ENCODE measurements around the gene CFAP299.
"Not testable (repeated sequence)": the region's sequence is repeated elsewhere in the genome, so short reads cannot be mapped to it uniquely, and the experiment has no call there.

The CFAP299 gene

DNA sequence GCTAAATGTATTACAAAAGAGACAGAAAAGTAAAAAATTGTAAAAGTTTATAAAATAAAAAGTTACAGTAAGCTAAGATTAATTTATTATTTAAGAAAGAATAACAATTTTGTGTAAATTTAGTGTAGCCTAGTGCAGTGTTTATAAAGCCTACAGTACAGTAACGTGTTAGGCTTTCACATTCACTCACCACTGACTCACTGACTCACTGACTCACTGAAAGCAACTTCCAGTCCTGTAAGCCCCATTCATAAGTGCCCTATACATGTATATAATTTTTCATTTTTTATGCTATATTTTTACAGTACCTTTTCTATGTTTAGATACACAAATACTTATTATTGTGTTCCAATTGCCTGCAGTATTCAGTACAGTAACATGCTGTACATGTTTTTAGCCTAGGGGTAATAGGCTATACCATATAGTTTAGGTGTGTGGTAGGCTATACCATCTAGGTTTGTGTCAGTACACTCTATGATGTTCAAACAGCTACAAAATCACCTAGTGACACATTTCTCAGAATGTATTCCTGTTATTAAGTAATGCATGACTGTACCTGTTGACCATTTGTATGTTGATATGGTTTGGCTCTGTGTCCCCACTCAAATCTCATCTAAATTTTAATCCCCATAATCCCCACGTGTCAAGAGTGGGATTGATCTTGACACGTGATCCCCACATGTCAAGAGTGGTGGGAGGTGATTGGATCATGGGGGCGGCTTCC is 57.9 kb downstream of the CFAP299 start:
- DNase-seq = no peak

DNA sequence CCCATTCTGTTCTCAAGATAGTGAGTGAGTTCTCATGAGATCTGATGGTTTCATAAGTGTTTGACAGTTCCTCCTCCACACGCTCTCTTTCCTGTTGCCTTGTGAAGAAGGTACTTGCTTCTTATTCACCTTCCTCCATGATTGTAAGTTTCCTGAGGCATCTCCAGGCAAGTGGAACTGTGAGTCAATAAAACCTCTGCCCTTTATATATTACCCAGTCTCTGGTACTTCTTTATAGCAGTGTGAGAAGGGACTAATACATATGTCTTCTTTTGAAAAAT is 58.4 kb downstream of the CFAP299 start:
- no peak for DNase-seq

DNA sequence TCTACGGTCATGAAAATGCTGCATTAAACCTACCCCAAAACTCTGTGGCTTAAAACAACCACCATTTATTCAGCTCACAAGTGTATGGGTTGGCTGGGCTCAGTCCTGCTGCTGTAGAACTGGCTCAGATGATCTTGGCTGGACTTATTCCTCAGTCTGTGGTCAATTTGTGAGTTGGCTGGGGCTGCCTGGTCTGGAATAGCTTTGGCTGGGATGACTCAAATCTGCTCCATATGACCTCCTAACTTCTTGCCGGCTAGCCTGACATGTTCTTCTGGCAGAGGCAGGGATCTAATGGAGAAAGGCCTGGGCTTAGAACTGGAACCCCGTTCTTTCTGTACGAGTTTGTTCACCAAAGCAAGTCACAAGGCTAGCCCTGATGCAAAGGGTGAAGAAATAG is 71.7 kb downstream of the CFAP299 start:
- no peak for DNase-seq

DNA sequence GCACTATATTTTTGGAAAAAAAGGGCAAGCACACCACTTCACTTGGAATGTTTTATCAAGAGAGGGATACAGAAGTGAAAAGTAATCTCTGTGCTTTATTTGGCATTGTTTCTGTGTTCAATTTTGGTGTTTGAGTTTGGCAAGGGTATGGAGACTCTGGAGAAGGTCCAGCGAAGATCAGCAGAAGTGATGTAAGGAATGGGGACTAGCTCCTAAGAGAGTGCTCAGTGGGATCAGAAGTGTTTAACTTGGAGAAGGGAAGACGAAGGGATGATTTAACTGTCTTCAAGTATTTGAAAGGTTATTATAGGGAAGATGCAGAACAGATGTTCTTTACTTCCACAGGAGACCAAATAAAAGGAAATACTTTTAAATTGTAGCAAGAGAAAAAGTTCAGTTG is 74.3 kb downstream of the CFAP299 start:
- no peak for DNase-seq

DNA sequence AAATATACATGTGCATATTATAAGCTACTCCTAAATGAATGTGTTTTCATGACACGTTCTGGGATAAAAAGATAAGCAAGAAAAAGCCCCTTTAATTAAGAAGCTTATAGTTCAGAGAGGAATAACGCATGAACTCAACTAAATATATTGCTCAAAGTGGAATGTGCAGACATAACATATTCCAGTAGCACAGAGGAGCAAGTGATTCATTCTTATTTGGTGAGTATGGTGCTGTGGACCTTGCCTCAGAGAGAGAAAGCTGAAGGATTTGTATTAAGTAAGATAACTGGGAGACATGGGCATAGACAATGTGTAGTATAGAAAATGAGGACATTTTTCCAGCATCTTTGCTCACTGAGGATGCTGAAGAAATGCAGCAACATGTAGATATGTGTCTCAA is 76.8 kb downstream of the CFAP299 start:
- no peak for DNase-seq

DNA sequence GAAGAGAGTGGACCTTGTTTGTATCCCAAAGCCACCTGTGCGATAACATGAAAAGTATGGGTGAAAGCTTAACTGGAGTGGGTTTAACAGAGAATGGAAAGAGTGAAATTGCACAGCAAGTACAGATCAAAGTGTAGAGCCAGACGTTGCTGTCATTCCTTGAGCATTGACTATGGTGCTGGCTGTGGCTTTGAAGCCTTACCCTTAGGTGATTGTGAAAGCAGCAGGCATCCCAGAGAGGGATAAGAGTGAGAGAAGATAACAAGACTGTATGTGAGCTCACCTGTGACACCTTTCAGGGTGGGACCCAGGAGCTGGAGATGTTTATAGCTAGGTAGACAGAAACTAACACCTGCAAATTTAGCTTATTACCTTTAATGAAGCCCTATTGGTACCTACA is 77.6 kb downstream of the CFAP299 start:
- DNase-seq = no peak

DNA sequence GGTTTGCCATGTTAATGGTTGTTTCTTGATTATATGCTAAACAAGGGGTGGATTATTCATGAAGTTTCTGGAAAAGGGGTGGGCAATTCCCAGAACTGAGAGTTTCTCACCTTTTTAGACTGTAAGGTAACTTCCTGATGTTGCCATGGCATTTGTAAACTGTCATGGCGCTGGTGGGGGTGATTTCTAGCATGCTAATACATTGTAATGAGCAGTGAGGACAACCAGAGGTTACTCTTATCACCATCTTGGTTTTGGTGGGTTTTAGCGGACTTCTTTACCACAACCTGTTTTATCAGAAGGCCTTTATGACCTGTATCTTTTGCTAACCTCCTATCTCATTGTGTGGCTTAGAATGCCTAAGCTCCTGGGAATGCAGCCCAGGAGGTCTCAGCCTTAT is 81.5 kb downstream of the CFAP299 start:
- no peak for DNase-seq

DNA sequence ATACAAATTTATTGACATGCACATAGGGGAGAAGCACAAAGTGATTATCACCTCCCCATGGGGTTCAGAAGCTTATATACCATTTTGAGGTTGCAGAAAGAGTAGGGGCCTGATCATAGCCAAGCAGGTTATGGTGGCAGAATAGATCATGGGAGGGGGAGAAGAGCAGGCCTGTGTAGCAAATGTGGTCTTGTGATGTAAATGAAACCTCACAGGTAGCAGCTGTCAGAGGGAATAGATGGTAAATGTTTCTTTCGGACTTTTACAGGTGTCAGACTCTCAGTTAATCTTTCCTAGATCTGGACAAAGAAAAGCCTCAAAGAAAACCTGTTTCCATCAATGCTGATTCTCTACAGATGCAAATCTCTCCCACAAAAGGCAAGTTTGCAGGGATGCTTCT is 84.4 kb downstream of the CFAP299 start:
- DNase-seq = no peak

DNA sequence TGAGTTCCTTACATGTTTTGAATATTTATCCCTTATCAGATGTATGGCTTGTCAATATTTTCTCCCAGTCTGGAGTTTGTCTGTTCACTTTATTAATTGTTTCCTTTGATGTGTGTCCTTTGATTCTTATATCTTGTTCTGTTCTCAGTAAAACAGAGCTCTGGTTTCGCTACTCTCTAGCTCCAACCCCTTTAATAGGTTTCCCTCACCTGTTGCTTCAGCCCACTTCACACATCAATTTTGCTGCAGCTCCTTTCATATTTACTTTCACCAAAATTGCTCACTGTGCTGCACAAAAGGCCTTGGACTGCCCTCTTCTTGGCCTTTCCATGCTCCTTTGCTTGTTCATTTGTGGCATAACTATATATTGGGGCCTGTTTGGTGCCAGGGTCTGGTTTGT is 85.1 kb downstream of the CFAP299 start:
- no peak for DNase-seq

DNA sequence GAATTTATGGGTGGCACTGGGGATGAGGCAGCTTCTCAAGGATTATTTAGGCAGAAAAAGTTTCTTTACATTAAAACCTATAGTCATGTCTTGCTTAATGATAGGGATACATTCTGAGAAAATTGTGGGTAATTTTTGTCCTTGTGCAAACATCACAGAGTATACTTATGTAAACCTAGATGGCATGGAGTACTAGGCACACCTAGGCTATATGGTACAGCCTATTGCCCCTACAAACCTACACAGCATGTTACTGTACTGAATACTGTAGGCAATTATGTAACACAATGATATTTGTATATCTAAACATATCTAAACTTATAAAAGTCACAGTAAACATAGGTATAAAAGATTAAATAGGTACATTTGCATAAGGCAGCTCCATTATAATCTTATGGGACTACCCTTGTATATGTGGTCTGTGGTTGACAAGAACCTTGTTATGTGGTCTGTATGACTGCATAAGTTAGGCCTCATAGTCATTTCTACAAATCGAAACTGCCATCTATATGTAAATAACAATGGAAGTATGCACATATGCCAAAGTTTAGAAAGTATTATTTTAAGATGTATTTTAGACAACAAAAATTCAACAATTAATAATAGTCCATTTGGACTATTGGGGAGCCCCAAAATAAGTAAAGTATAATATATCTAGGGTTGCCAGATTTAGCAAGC is 87.3 kb downstream of the CFAP299 start:
- no peak for DNase-seq

DNA sequence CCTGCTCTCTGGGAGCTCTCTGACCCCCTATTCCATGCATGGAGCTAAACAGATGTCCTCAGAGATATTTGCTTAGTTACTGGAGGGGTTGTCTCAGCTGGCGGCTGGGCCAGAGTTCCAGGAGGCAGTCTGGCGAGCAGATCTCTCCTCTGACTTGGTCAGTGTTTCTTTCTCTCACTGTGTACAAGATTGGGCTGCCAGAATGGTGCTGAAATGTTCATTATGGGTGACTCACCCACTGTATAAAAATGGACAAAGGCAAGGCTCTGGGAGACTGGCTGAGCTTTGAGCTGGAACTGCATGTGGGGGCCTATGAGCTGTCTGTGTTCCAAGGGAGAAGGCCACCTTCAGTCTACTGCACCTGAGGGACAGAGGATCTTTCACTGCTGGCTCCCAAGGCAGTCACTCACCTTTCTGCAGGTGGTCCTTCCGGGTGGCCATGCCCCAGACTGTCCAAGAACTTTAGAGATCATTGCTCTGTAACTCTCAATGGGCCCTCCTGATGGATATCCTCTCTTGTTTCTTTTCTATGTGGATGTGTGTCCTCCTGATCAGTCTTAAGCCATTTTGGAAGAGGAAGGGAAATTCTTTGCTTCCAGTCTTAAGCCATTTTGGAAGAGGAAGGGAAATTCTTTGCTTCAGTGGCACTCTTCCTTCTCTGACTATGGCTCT is 88.2 kb downstream of the CFAP299 start:
- DNase-seq = no peak

DNA sequence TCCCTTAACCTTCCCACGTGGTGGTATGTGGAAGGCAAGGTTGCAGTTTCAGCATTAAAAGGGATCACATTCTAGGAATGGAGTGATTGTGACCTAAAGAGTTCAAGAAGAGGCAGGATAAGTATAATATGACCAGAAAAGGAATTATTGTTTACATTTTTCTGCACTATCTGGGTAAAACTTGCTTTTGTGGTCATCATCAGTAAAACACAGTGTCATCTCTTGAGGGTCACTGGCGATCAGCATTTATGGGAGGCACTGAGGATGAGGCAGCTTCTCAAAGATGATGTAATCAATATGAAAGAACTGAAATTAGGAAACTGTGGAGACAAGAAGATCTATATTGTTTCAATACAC is 88.7 kb downstream of the CFAP299 start:
- no peak for DNase-seq

DNA sequence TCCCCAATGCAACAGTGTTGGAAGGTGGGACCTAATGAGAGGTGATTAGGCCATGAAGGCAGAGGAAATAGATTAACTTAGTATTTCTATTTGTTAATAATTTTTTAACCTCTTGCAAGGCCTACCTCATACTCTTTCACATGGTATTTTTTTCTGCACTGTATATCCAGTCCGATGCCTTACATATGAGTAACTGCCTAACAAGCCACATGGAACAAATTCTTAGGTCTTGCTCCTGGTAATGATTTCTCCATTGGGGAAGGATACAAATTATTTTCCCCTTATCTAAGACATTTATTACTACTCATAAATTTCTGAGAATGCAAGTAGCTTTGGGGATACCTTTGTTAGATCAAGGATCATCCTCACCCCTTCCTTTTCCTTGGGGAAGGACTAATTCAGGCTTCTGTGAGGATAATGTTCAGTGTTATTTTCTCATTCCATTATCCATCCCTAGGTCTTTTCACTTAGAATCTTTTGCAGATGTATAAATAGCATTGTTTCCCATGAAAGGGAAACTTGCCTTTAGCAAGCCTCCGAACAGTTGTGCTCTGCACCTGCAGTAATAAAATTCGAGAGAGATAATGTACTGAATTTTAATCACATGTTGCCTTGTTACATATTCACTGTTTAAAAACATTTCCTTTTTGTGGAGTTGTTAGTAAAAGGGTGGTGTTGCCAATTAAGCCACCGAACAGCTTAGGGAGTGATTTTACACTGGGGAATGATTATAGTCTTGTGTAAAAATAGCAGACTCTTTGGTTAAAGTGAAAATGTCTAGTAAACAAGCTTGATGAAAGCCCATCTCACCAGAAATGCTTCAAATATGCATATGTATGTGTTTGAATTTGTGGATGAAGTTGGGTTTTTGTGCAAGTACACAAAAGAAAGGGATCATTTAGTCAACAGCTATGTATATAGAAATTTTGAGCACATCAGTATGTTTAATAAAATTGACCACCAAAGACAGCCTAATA is 89.9 kb downstream of the CFAP299 start:
- DNase-seq = no peak

DNA sequence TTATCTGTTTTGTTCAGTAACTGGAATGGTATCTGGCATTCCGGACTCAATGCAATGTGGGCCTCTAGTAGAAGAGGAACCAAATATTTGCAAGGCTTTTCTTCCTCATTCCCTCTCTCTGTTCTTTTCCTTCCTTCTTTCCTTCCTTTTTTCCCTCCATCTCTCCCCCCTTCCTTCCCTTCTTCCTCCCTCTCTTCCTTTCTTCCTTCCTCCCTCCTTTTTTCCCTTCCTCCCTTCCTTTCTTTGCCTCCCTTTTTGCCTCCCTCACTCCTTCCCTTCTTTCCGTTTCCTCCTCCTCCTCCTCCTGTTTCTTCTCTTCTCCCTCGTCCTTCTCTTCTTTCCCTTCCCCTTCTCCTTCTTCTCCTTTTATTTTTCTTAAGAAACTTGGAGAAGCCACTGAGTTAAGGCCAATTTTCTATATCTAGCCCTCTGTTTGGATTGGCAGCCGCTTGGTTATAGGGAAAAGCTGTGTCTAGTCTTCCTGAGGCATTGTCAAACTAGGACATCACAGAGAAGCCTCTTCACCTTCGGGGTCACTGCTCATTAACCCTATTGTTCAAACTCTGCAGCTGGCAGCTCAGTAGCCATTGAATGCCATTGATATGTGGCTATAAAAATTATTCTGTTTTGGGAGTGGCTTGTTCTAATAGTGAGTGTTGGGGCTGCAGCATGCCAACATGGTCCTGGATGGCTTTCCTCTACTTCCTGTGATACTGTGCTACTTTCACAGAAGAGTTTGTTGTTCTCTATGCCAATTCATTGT is 95.9 kb downstream of the CFAP299 start:
- DNase-seq = no peak

DNA sequence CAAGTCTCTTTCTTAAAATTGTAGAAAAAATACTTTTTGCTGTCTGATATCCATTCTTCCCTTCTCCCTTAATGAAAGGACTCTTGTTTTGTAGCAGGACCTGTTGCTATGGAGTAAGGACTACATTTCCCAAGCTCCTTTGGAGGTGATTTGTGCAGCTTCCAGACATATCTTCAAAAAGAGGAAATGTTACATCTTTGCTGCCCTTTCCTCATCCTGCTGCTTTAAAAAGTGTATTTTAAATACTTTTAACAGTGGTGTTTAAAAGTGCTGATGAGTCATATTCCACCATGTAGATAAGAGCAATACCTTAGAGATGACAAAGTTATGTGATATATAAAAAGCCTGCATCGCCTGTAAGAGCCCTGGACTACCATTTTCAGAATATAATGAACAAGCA is 98.7 kb downstream of the CFAP299 start:
- no peak for DNase-seq

DNA sequence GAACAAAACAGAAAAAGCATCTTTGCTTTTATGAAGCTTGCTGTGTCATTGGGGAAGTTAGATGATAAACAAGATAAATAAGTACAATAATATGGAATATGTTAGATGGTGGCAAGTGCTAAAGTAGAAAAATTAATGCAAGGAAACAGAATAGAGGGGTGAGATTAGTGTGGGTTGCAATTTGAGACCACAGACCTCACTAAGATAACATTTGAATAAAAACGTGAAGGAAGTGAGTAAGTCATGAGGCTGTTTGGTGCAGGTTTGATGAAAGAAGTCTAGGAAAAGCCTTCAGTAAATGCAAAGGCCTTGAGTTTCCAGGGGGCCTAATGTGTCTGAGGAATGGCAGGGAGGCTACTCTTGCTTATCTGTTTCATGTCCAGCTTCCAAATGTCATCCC is 102.5 kb downstream of the CFAP299 start:
- DNase-seq = no peak

DNA sequence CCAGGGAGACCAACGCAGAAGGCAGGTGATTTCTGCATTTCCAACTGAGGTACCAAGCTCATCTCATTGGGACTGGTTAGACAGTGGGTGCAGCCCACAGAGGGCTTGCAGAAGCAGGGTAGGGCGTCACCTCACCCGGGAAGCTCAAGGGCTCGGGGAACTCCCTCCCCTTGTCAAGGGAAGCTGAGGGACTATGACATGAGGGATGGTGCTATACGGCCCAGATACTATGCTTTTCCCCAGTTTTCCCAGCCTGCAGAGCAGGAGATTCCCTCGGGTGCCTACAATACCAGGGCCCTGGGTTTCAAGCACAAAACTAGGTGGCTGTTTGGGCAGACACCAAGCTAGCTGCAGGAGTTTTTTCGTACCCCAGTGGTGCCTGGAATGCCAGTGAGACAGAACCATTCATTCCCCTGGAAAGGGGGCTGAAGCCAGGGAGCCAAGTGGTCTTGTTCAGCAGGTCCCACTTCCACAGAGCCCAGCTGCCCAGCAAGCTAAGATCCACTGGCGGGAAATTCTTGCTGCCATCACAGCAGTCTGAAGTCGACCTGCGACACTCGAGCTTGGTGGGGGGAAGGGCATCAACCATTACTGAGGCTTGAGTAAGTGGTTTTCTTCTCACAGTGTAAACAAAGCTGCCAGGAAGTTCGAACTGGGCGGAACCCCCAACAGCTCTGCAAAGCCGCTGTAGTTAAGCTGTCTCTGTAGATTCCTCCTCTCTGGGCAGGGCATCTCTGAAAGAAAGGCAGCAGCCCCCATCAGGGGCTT is 103.9 kb downstream of the CFAP299 start:
- not testable (repeated sequence) for DNase-seq

DNA sequence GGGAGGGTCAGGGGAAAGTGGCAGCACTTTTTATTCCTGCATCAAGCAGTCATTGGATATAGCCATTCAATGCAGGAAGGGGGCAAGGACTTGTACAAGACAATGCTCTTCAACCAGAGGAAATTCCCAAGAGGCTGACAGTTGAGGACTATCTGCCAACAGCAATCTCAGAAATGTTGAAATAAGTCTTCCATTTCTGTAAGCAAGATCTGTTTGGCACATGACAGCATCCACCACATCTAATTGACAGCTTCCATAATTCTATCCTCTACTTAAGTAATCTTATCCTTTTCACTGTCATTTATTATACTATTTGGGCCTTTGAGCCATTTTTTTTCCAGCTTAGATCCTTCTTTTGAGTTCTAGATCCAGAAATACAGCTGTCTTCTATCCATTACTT is 110.7 kb downstream of the CFAP299 start:
- DNase-seq = no peak

DNA sequence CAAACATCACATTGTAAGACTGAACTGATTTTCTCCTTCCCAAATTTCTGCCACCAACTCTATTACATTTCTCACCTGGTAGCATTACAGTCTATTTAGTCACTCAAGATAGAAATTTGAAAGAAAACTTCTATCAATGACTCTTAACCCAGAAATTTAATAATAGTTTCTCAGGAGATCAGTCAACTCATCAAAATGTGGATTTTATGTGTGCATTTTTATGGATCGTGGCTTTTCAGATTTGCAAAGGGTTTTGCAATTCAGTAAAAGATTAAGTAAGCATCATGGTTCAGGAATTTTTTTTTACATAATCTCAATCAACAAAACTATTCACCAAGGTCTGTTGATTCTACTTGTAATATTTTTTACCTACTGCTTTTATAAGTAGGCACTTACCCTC is 111.1 kb downstream of the CFAP299 start:
- DNase-seq = no peak

DNA sequence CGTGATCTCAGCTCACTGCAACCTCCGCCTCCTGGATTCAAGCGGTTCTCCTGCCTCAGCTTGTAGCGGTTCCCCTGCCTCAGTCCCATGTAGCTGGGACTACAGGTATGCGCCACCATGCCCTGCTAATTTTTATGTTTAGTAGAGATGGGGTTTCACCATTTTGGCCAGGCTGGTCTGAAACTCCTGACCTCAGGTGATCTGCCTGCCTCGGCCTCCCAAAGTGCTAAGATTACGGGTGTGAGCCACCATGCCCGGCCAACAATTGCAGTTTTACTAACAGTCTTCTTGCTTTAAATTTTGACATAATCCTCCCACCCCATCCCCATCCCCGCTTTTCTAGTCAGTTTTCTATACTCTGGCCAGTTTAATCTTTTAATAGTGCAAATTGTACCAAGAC is 112.0 kb downstream of the CFAP299 start:
- no peak for DNase-seq

DNA sequence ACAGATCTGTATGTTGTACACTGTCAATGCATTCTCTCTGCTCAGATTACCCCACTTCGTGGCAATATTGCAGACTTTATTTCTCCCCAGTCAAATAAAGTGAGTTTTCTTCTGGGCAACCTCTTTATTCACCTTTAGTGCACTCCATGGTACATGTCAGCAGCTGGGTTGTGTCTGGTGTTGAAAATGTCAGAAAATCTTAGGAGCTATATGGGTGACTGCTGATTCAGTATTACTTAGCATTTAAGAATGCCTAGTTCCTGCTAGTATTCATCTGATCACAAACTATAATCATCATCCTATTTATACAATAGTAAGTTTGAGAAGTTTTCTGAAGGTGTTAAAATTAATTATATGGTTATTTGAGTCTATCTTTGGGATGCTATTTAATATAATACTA is 112.5 kb downstream of the CFAP299 start:
- DNase-seq = no peak

DNA sequence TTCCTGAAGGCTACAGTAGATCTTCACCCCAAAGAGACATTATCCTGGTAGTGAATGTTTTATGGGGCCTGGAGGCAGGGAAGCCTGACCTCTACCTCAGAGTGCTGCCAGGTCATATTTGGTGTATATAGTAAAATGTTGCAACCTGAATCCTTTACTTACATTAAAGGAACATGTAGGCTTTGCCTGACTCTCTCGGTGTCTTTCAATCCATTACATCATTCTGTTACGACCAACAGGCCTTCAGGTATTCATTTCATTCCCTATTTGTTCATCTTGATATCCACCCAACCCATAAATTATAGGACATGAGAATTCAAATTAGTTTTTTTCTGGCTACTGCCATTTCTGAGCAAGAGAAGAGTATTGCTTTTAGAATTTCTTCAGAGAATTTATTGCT is 116.5 kb downstream of the CFAP299 start:
- no peak for DNase-seq

Measured in NCI-H1694 (cell line).